Panc1 (cell line): ENCODE results near the gene WNT2. TPM values are rescaled to one million over a fixed set of nuclear protein-coding genes. Genes with fewer than 3 reads are reported as not detected.

Experiments
- ATAC-seq: fragments of 200-7000 bp; cut with Tn5 transposase; 2 replicates; pipeline ENCODE4 v1.9.1; 2020; ENCODE audit warnings: mild to moderate bottlenecking, moderate library complexity
- BruUV-seq: library from RNA; stranded (reverse); fragments of 400-500 nt; replicated peaks from 2 replicates; lab custom pipeline; 2021; lab: Mats Ljungman, UMichigan
- CTCF ChIA-PET: fragments of 300-600 bp; sonication (Branson Sonifier 250); formaldehyde crosslinking; loops from one replicate; lab custom pipeline; 2022; ENCODE audit warnings: antibody characterized with exemption; lab: Charles Lee
- POLR2A ChIA-PET: fragments of 300-600 bp; sonication (Branson Sonifier 250); formaldehyde crosslinking; loops from one replicate; lab custom pipeline; 2022; ENCODE audit warnings: antibody characterized with exemption; lab: Charles Lee
- DNase-seq: peaks from one replicate; pipeline ENCODE4 v3.0.0-alpha.2; 2010; ENCODE audit warnings: low read depth, low spot score
- H3K27ac ChIP-seq: 2 replicates; pipeline ENCODE4 v1.5.1; 2011; ENCODE audit warnings: mild to moderate bottlenecking, low read length, inconsistent platforms
- H3K27me3 ChIP-seq: fragments of 200-500 bp; sonication (Bioruptor generic); 2 replicates; pipeline ENCODE4 v1.6.0; 2014; ENCODE audit warnings: low read length, inconsistent platforms; ENCODE audit not compliant: control insufficient read depth, insufficient read depth
- H3K36me3 ChIP-seq: fragments of 200-500 bp; sonication (Bioruptor generic); 2 replicates; pipeline ENCODE4 v1.5.1; 2014; ENCODE audit warnings: inconsistent platforms, mild to moderate bottlenecking, low read length, moderate library complexity; ENCODE audit not compliant: control insufficient read depth, insufficient read depth
- H3K4me1 ChIP-seq: 2 replicates; pipeline ENCODE4 v1.5.1; 2011; ENCODE audit warnings: inconsistent platforms, mild to moderate bottlenecking, low read length, moderate library complexity; ENCODE audit not compliant: control insufficient read depth, insufficient read depth
- H3K4me3 ChIP-seq, 2 experiments: 2 replicates each; pipeline ENCODE4 v1.5.1; 2011 to 2012; ENCODE audit warnings: low read depth in 2 of 2, low read length in 2 of 2, mild to moderate bottlenecking in 2 of 2, inconsistent platforms in 1 of 2, moderate library complexity in 1 of 2
- H3K9me3 ChIP-seq: fragments of 200-500 bp; sonication (Bioruptor generic); 2 replicates; pipeline ENCODE4 v1.5.1; 2014; ENCODE audit warnings: low read depth, mild to moderate bottlenecking, inconsistent platforms, low read length, moderate library complexity; ENCODE audit not compliant: control insufficient read depth, insufficient read depth
- CTCF ChIP-seq: fragments of 450-650 bp; IDR thresholded peaks from 2 replicates; pipeline ENCODE4 v1.5.1; 2017; ENCODE audit warnings: mild to moderate bottlenecking
- POLR2AphosphoS5 ChIP-seq: IDR thresholded peaks from 2 replicates; pipeline ENCODE4 v1.6.1; 2012; ENCODE audit warnings: mild to moderate bottlenecking, low read depth, low read length, moderate library complexity
- REST ChIP-seq, 2 experiments: IDR thresholded peaks; 2 replicates each; pipeline ENCODE4 v1.6.1; 2011 to 2012; ENCODE audit warnings: low read depth in 2 of 2, control low read depth in 1 of 2, low read length in 1 of 2, mild to moderate bottlenecking in 1 of 2, moderate library complexity in 1 of 2; ENCODE audit not compliant: insufficient read depth in 1 of 2
- SIN3A ChIP-seq: IDR thresholded peaks from 2 replicates; pipeline ENCODE4 v1.6.1; 2012; ENCODE audit warnings: low read depth, mild to moderate bottlenecking, low read length, moderate library complexity, borderline replicate concordance; ENCODE audit not compliant: insufficient read depth
- TCF7L2 ChIP-seq: IDR thresholded peaks from 2 replicates; pipeline ENCODE4 v1.6.1; 2011; ENCODE audit warnings: mild to moderate bottlenecking, low read depth, low read length, inconsistent platforms
- in situ Hi-C: cut with HindIII; loops from 2 replicates; pipeline ENCODE4 v1.10.0; 2016; ENCODE audit warnings: low sequenced_read_pairs, low pct_unique_long_range_greater_than_20kb
- intact Hi-C: fragments of 100-400 bp; cut with micrococcal nuclease; formaldehyde crosslinking; loops from one replicate; pipeline ENCODE4 v1.10.0; 2022; ENCODE audit not compliant: unreplicated experiment
- total RNA-seq: library from RNA; stranded (reverse); gene quantifications from one replicate; pipeline ENCODE4 v1.2.1, GENCODE V29; 2021; ENCODE audit not compliant: unreplicated experiment

Gene WNT2
- total RNA-seq, 1 experiment from 2014 or later = not detected

- H3K36me3 ChIP-seq = no peaks in the 10 kb centered on the region
- H3K4me3 ChIP-seq = no peak overlapping the region
- DNase-seq = no peak
- in situ Hi-C loops = no loop called here
- POLR2A ChIA-PET = no interaction called here
- BruUV-seq = no TSS peak
- ATAC-seq = no peak
- CTCF ChIA-PET = no interaction called here
- no peak overlapping the region for H3K27ac ChIP-seq
- H3K27me3 ChIP-seq = peaks cover 3% of the 10 kb centered on the region
- intact Hi-C loops = no loop called here
- no peak for TF ChIP-seq POLR2AphosphoS5
- no peak for TF ChIP-seq TCF7L2
- no peak for TF ChIP-seq REST (IDR thresholded peaks at IDR 0.05; ENCODE audit: insufficient read depth in 1 of 2, low read depth in 2 of 2, low read length in 1 of 2)
- no peak for TF ChIP-seq SIN3A
- TF ChIP-seq CTCF = no peak
- H3K4me1 ChIP-seq = no peaks in the 10 kb centered on the region
- H3K9me3 ChIP-seq = no peaks in the 10 kb centered on the region
Observed at GRCh38 chr7:117251687-117252086, 71.2 kb downstream of the WNT2 start.

- ATAC-seq = no peak
- TF ChIP-seq CTCF (no peak), REST (IDR thresholded peaks at IDR 0.05; ENCODE audit: insufficient read depth in 1 of 2, low read depth in 2 of 2, low read length in 1 of 2) (no peak), POLR2AphosphoS5 (no peak), TCF7L2 (no peak), SIN3A (no peak)
- no peak overlapping the region for H3K4me3 ChIP-seq
- no peaks in the 10 kb centered on the region; the same call in none of the 2 replicates for H3K27me3 ChIP-seq
- H3K4me1 ChIP-seq = no peaks in the 10 kb centered on the region
- no peaks in the 10 kb centered on the region for H3K36me3 ChIP-seq
- in situ Hi-C loops (no loop called here), intact Hi-C loops (no loop called here)
- H3K27ac ChIP-seq = no peak overlapping the region
- CTCF ChIA-PET = no interaction called here
- H3K9me3 ChIP-seq = no peaks in the 10 kb centered on the region
- no TSS peak for BruUV-seq
- no peak for DNase-seq
- POLR2A ChIA-PET = no interaction called here
Observed at GRCh38 chr7:117250801-117251200, 72.1 kb downstream of the WNT2 start.
